GM12878 (cell line): ENCODE measurements around the gene ID3. TPM values are rescaled to one million over a fixed set of nuclear protein-coding genes. Genes with fewer than 3 reads are reported as not detected.

ENCODE experiments used
- ATF2 ChIP-seq: IDR thresholded peaks from 2 replicates; pipeline ENCODE4 v1.6.1; 2012; ENCODE audit warnings: low read length, inconsistent platforms
- BACH1 ChIP-seq: fragments of 450-650 bp; IDR thresholded peaks from 2 replicates; pipeline ENCODE4 v1.6.1; 2017; ENCODE audit warnings: mild to moderate bottlenecking, borderline replicate concordance
- CBFB ChIP-seq: IDR thresholded peaks from 2 replicates; pipeline ENCODE4 v1.6.1; 2016; ENCODE audit warnings: antibody characterized with exemption, low read depth
- CBX3 ChIP-seq: fragments of 200-600 bp; sonication (generic); IDR thresholded peaks from 2 replicates; pipeline ENCODE4 v1.6.1; 2016; ENCODE audit warnings: low read depth, borderline replicate concordance
- CHD2 ChIP-seq: IDR thresholded peaks from 2 replicates; pipeline ENCODE4 v1.6.1; 2011; ENCODE audit warnings: low read depth, low read length, improper control_type of control experiment, borderline replicate concordance
- DPF2 ChIP-seq: fragments of 450-650 bp; IDR thresholded peaks from 2 replicates; pipeline ENCODE4 v1.6.1; 2017; ENCODE audit warnings: mild to moderate bottlenecking
- EP300 ChIP-seq, 2 experiments: fragments of 150-350 bp in 1 of 2; IDR thresholded peaks; 2 replicates each; pipeline ENCODE4 v1.6.1; 2011 to 2012; ENCODE audit warnings: low read depth in 2 of 2, low read length in 2 of 2, borderline replicate concordance in 1 of 2, improper control_type of control experiment in 1 of 2, inconsistent platforms in 1 of 2; ENCODE audit not compliant: control insufficient read depth in 1 of 2
- HSF1 ChIP-seq: fragments of 150-350 bp; IDR thresholded peaks from 2 replicates; pipeline ENCODE4 v1.6.1; 2014; ENCODE audit warnings: mild to moderate bottlenecking, low read depth, low read length
- IRF3 ChIP-seq: fragments of 450-650 bp; IDR thresholded peaks from 2 replicates; pipeline ENCODE4 v1.6.1; 2014; ENCODE audit warnings: mild to moderate bottlenecking
- JUND ChIP-seq: IDR thresholded peaks from 2 replicates; pipeline ENCODE4 v1.6.1; 2012; ENCODE audit warnings: low read depth, mild to moderate bottlenecking, low read length, improper control_type of control experiment, moderate library complexity
- KDM1A ChIP-seq: fragments of 200-600 bp; sonication (generic); IDR thresholded peaks from 2 replicates; pipeline ENCODE4 v1.6.1; 2016; ENCODE audit warnings: borderline replicate concordance
- MEF2A ChIP-seq: IDR thresholded peaks from 2 replicates; pipeline ENCODE4 v1.6.1; 2011; ENCODE audit warnings: low read depth, mild to moderate bottlenecking, low read length, moderate library complexity; ENCODE audit not compliant: insufficient read depth
- MLLT1 ChIP-seq: fragments of 450-650 bp; IDR thresholded peaks from 2 replicates; pipeline ENCODE4 v1.6.1; 2016; ENCODE audit warnings: mild to moderate bottlenecking
- NBN ChIP-seq: fragments of 450-650 bp; IDR thresholded peaks from 2 replicates; pipeline ENCODE4 v1.6.1; 2016
- NR2C1 ChIP-seq: fragments of 450-650 bp; IDR thresholded peaks from 2 replicates; pipeline ENCODE4 v1.6.1; 2017; ENCODE audit warnings: antibody characterized with exemption, mild to moderate bottlenecking, moderate library complexity
- NR2F1 ChIP-seq: fragments of 450-650 bp; conservative IDR thresholded peaks from 2 replicates; pipeline ENCODE4 v1.6.1; 2017; ENCODE audit warnings: mild to moderate bottlenecking
- PKNOX1 ChIP-seq: fragments of 450-650 bp; IDR thresholded peaks from 2 replicates; pipeline ENCODE4 v1.6.1; 2016; ENCODE audit warnings: mild to moderate bottlenecking
- RBBP5 ChIP-seq: fragments of 200-600 bp; sonication (generic); conservative IDR thresholded peaks from 2 replicates; pipeline ENCODE4 v1.6.1; 2016
- RFX5 ChIP-seq: IDR thresholded peaks from 2 replicates; pipeline ENCODE4 v1.6.1; 2011; ENCODE audit warnings: low read depth, low read length, improper control_type of control experiment
- SIX5 ChIP-seq: IDR thresholded peaks from 2 replicates; pipeline ENCODE4 v1.6.1; 2011; ENCODE audit warnings: mild to moderate bottlenecking, low read depth, low read length, moderate library complexity; ENCODE audit not compliant: severe bottlenecking
- STAT3 ChIP-seq: IDR thresholded peaks from 2 replicates; pipeline ENCODE4 v1.6.1; 2011; ENCODE audit warnings: low read depth, low read length, improper control_type of control experiment
- TCF12 ChIP-seq: IDR thresholded peaks from 2 replicates; pipeline ENCODE4 v1.6.1; 2011; ENCODE audit warnings: low read depth, mild to moderate bottlenecking, low read length
- TCF3 ChIP-seq: IDR thresholded peaks from 2 replicates; pipeline ENCODE4 v1.6.1; 2012; ENCODE audit warnings: low read depth, mild to moderate bottlenecking, low read length, borderline replicate concordance; ENCODE audit not compliant: insufficient read depth
- ZNF207 ChIP-seq: fragments of 450-650 bp; IDR thresholded peaks from 2 replicates; pipeline ENCODE4 v1.6.1; 2014; ENCODE audit warnings: antibody characterized with exemption, mild to moderate bottlenecking, borderline replicate concordance
- ZNF622 ChIP-seq: fragments of 450-650 bp; IDR thresholded peaks from 2 replicates; pipeline ENCODE4 v1.6.1; 2017; ENCODE audit warnings: mild to moderate bottlenecking, inconsistent platforms
- ZSCAN29 ChIP-seq: fragments of 450-650 bp; IDR thresholded peaks from 2 replicates; pipeline ENCODE4 v1.6.1; 2017; ENCODE audit warnings: mild to moderate bottlenecking, moderate library complexity
- polyA plus RNA-seq, 11 experiments: library from polyadenylated mRNA; depleted of rRNA in 4 of 11; unstranded in 6 of 11; stranded (reverse) in 5 of 11; fragments of >200 nt; fragmentation: Nextera tagmentation in 4 of 11; fragmentation: Illumina TruSeq in 1 of 11; extraction: Ambion mirVana in 4 of 11; extraction: Trizol in 1 of 11; gene quantifications; 1 replicate in 1 of 11; 2 replicates in 10 of 11; pipeline versions ENCODE4 v1.2.1 to v1.2.3, GENCODE V29; 2011 to 2016; ENCODE audit warnings: inconsistent platforms in 2 of 11, missing spikeins in 2 of 11, low read depth in 1 of 11
- total RNA-seq, 4 experiments: library from RNA; depleted of rRNA in 3 of 4; stranded (reverse); fragments of >200 nt in 3 of 4; fragmentation: Illumina TruSeq in 1 of 4; extraction: Trizol in 1 of 4; gene quantifications; 2 replicates each; pipeline versions ENCODE4 v1.2.1 to v1.2.3, GENCODE V29; 2013 to 2021

ID3 gene
- total and polyA plus RNA-seq, 10 of the 15 experiments (the other 5 are each of a cell fraction or from before 2014, with no cell fraction given): 42.7 to 475 (median 207) TPM

- TF ChIP-seq MEF2A (0 out of 2 replicates have a peak, but pooled peaks have one; percentile 18), RFX5 (no peak), SIX5 (no peak), ZSCAN29 (no peak), JUND (no peak), PKNOX1 (peak; percentile 65), DPF2 (0 out of 2 replicates have a peak, but pooled peaks have one; percentile 62), BACH1 (no peak), CBFB (no peak), STAT3 (no peak), NR2C1 (peak; percentile 43; the same call in 1 of the 2 replicates), CBX3 (no peak), NBN (peak; percentile 44; the same call in 1 of the 2 replicates), ATF2 (no peak), RBBP5 (no peak), ZNF207 (no peak), ZNF622 (no peak), EP300 (IDR thresholded peaks at IDR 0.05; ENCODE audit: borderline replicate concordance in 1 of 2, control insufficient read depth in 1 of 2, low read depth in 2 of 2, low read length in 2 of 2) (peak; percentile 42 to 71; a peak in 3 of 4 replicates), TCF3 (0 out of 2 replicates have a peak, but pooled peaks have one; percentile 24), TCF12 (peak; percentile 70; the same call in 1 of the 2 replicates), KDM1A (no peak), MLLT1 (no peak), HSF1 (no peak), IRF3 (no peak), CHD2 (no peak; the same call in 1 of the 2 replicates), NR2F1 (peak; percentile 96)
Observed at GRCh38 chr1:23590058-23590783, 30.9 kb upstream of the ID3 start (continued).
